ENCODE measurements around the gene CFTR.
"Not testable (repeated sequence)": the region's sequence is repeated elsewhere in the genome, so short reads cannot be mapped to it uniquely, and the experiment has no call there.

The CFTR gene

GRCh38 chr7:117479225-117480054 is at the start of gene CFTR:
CFTR (plus strand) TSS chr7:117480025; CDS start chr7:117480095, 70 bp downstream.
- no peak for DNase-seq

GRCh38 chr7:117435475-117436043 is 44.3 kb upstream of the CFTR start:
- no peak for DNase-seq

GRCh38 chr7:117444646-117445045 is 35.2 kb upstream of the CFTR start:
- no peak for DNase-seq

GRCh38 chr7:117445206-117445605 is 34.6 kb upstream of the CFTR start:
- no peak for DNase-seq

- DNase-seq = no peak
These were observed 33.5 kb upstream of the CFTR start for GRCh38 chr7:117446220-117446815.

- no peak for DNase-seq
These were observed 31.2 kb upstream of the CFTR start for GRCh38 chr7:117448655-117449054.

GRCh38 chr7:117458977-117459583 is 20.7 kb upstream of the CFTR start:
- no peak for DNase-seq

GRCh38 chr7:117459735-117460134 is 20.1 kb upstream of the CFTR start:
- DNase-seq = no peak

GRCh38 chr7:117460815-117461214 is 19.0 kb upstream of the CFTR start:
- DNase-seq = not testable (repeated sequence)

- DNase-seq = no peak
These were observed 11.7 kb upstream of the CFTR start for GRCh38 chr7:117468174-117468573.

- DNase-seq = no peak
These were observed 9.0 kb upstream of the CFTR start for GRCh38 chr7:117470777-117471176.

GRCh38 chr7:117472335-117472734 is 7.5 kb upstream of the CFTR start:
- DNase-seq = no peak

- DNase-seq = no peak
These were observed 3.1 kb upstream of the CFTR start for GRCh38 chr7:117476557-117477215.

- DNase-seq = no peak
These were observed 995 bp upstream of the CFTR start for GRCh38 chr7:117478836-117479224.

GRCh38 chr7:117480055-117480362 is 184 bp downstream of the CFTR start:
- DNase-seq = no peak

GRCh38 chr7:117480978-117481377 is 1.2 kb downstream of the CFTR start:
- no peak for DNase-seq

- no peak for DNase-seq
These were observed 5.3 kb downstream of the CFTR start for GRCh38 chr7:117485118-117485620.

GRCh38 chr7:117489016-117489415 is 9.2 kb downstream of the CFTR start:
- no peak for DNase-seq

- DNase-seq = no peak
These were observed 9.6 kb downstream of the CFTR start for GRCh38 chr7:117489430-117489829.

- DNase-seq = no peak
These were observed 10.1 kb downstream of the CFTR start for GRCh38 chr7:117489911-117490310.

- DNase-seq = no peak
These were observed 12.8 kb downstream of the CFTR start for GRCh38 chr7:117492649-117493048.

- no peak for DNase-seq
These were observed 13.6 kb downstream of the CFTR start for GRCh38 chr7:117493460-117493859.

GRCh38 chr7:117495308-117495707 is 15.5 kb downstream of the CFTR start:
- no peak for DNase-seq

All from SIG-M5 (cell line).